Upper lobe of right lung (tissue), 1 donor: Measurements from ENCODE around the gene TMEM215. TPM values are rescaled to one million over a fixed set of nuclear protein-coding genes. Genes with fewer than 3 reads are reported as not detected.

Experiments
- ATAC-seq: fragments of 200-7000 bp; cut with Tn5 transposase; one replicate; pipeline ENCODE4 v1.9.1; 2020; ENCODE audit warnings: mild to moderate bottlenecking, moderate library complexity
- DNase-seq: peaks from one replicate; pipeline ENCODE4 v3.0.0-alpha.2; 2020
- H3K27ac ChIP-seq: fragments of 200-600 bp; one replicate; pipeline ENCODE4 v1.8.0; 2022
- H3K27me3 ChIP-seq: fragments of 200-600 bp; one replicate; pipeline ENCODE4 v1.8.0; 2022; ENCODE audit warnings: mild to moderate bottlenecking
- H3K36me3 ChIP-seq: fragments of 200-600 bp; one replicate; pipeline ENCODE4 v1.8.0; 2022
- H3K4me1 ChIP-seq: fragments of 200-600 bp; one replicate; pipeline ENCODE4 v1.8.0; 2022
- H3K4me3 ChIP-seq: fragments of 200-600 bp; one replicate; pipeline ENCODE4 v1.8.0; 2022; ENCODE audit warnings: mild to moderate bottlenecking
- H3K9me3 ChIP-seq: fragments of 200-600 bp; one replicate; pipeline ENCODE4 v1.8.0; 2022
- CTCF ChIP-seq: fragments of 200-600 bp; IDR thresholded peaks from one replicate; pipeline ENCODE4 v1.8.0; 2022; ENCODE audit warnings: antibody characterized with exemption
- intact Hi-C: fragments of 100-400 bp; cut with DNase I; formaldehyde crosslinking; loops from one replicate; pipeline ENCODE4 v1.11.0; 2022
- long read RNA-seq: library from polyadenylated mRNA; unstranded; transcript quantifications from one replicate; pipeline ENCODE4 v2.0.0, GENCODE V29; 2021
- total RNA-seq: library from RNA; stranded (reverse); fragmentation: NEBNext Ultra II Directional; extraction: Animal tissue kit (Norgen Biotek cat#: 25700); gene quantifications from one replicate; pipeline ENCODE4 v1.2.1, GENCODE V29; 2021
- donor health status: DM: no; HTN: yes; CAD: no; lungs with severe emphysema.

The TMEM215 gene
- total RNA-seq: not detected
- long read RNA-seq: 0 reads

GRCh38 chr9:32783168-32783891, at the start of gene TMEM215:
TMEM215 (plus strand) TSS chr9:32783540; CDS start chr9:32784184, 644 bp downstream.
- peak; percentile 9 for ATAC-seq
- peak within 1 kb of the TSS; percentile 4 for H3K4me3 ChIP-seq
- H3K36me3 ChIP-seq: no peaks in the 10 kb centered on the region
- no peaks in the 10 kb centered on the region for H3K9me3 ChIP-seq
- peaks cover 44% of the 10 kb centered on the region for H3K27me3 ChIP-seq
- no peaks in the 10 kb centered on the region for H3K4me1 ChIP-seq
- intact Hi-C loops: no loop called here
- no peak within 1 kb of the TSS for H3K27ac ChIP-seq
- DNase-seq: no peak
- TF ChIP-seq CTCF: no peak

GRCh38 chr9:32735476-32735875, 47.9 kb upstream of the TMEM215 start:
- intact Hi-C loops: no loop called here
- H3K4me3 ChIP-seq: no peak overlapping the region
- no peak for TF ChIP-seq CTCF
- no peaks in the 10 kb centered on the region for H3K27me3 ChIP-seq
- H3K4me1 ChIP-seq: no peaks in the 10 kb centered on the region
- H3K9me3 ChIP-seq: no peaks in the 10 kb centered on the region
- DNase-seq: no peak
- H3K27ac ChIP-seq: no peak overlapping the region
- no peak for ATAC-seq
- no peaks in the 10 kb centered on the region for H3K36me3 ChIP-seq

GRCh38 chr9:32737378-32737777, 46.0 kb upstream of the TMEM215 start:
- DNase-seq (no peak), ATAC-seq (no peak)
- intact Hi-C loops: no loop called here
- TF ChIP-seq CTCF: no peak
- no peaks in the 10 kb centered on the region for H3K9me3 ChIP-seq
- H3K4me1 ChIP-seq: no peaks in the 10 kb centered on the region
- H3K27me3 ChIP-seq: no peaks in the 10 kb centered on the region
- H3K36me3 ChIP-seq: no peaks in the 10 kb centered on the region
- H3K27ac ChIP-seq: no peak overlapping the region
- no peak overlapping the region for H3K4me3 ChIP-seq

- no peaks in the 10 kb centered on the region for H3K36me3 ChIP-seq
- intact Hi-C loops: no loop called here
- ATAC-seq: no peak
- no peak for TF ChIP-seq CTCF
- no peaks in the 10 kb centered on the region for H3K9me3 ChIP-seq
- H3K4me3 ChIP-seq: no peak overlapping the region
- H3K27me3 ChIP-seq: no peaks in the 10 kb centered on the region
- no peaks in the 10 kb centered on the region for H3K4me1 ChIP-seq
- H3K27ac ChIP-seq: no peak overlapping the region
- DNase-seq: no peak
These were observed 44.7 kb upstream of the TMEM215 start for GRCh38 chr9:32738501-32739172.

GRCh38 chr9:32741706-32742105, 41.6 kb upstream of the TMEM215 start:
- Histone ChIP-seq H3K36me3 (no peaks in the 10 kb centered on the region), H3K27me3 (no peaks in the 10 kb centered on the region), H3K9me3 (no peaks in the 10 kb centered on the region), H3K27ac (no peak overlapping the region), H3K4me1 (no peaks in the 10 kb centered on the region), H3K4me3 (no peak overlapping the region)
- ATAC-seq (no peak), DNase-seq (no peak)
- intact Hi-C loops: no loop called here
- TF ChIP-seq CTCF: no peak
